Measurements from ENCODE around the gene MAPRE2.
A peak's percentile ranks its signal among the peaks of the same experiment; 100 is the strongest.

Gene MAPRE2

GRCh38 chr18:35040988-35041814 is at the start of gene MAPRE2:
Gene MAPRE2 (plus strand): TSS chr18:35041413. CDS start chr18:35041540, 127 bp downstream.
- DNase-seq (ENCODE audit: low read depth in 2 of 2), result peak; percentile 91

DNA sequence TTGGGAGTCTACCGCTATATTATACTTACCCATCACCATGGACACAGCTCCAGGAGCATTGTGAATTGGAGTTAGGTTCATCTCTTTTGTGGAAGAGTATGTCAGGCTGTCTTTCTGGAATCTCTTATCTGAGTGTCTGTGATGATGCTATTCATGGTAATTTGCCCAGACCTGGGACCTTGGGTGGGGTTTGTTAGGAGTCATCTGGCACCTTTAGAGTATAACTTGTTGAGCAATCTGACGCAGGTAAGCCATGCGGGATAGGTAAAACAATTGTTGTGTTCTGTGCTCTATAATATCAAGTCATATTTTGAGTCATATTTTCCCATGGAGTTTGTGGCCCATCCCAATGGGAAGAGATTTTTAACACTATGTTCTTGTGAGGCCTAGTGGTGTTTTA is 49.7 kb upstream of the MAPRE2 start:
- no peak for DNase-seq (ENCODE audit: low read depth in 2 of 2)

- no peak for DNase-seq (ENCODE audit: low read depth in 2 of 2)
These were observed 47.9 kb upstream of the MAPRE2 start for GRCh38 chr18:34993289-34993688.

DNA sequence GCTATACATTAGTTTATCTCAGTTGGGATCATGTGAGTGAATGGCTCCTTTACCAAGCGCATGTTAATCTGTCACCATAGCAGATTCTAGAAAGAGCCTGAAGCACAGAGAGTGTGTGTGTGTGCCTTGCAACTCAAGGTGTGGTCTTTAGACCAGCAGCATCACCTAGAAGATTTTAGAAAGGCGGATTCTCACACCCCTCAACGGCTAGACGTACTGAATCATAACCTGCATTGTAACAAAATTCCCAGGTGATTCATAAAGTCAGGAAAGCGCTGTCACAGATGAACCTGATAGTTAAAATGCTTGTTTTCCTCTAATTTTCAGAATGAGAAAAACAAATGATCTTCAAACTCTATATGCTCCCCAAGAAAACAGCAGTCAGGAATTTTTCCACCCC is 45.5 kb upstream of the MAPRE2 start:
- no peak for DNase-seq (ENCODE audit: low read depth in 2 of 2)

- DNase-seq (ENCODE audit: low read depth in 2 of 2), result no peak
These were observed 42.6 kb upstream of the MAPRE2 start for GRCh38 chr18:34998661-34999060.

DNA sequence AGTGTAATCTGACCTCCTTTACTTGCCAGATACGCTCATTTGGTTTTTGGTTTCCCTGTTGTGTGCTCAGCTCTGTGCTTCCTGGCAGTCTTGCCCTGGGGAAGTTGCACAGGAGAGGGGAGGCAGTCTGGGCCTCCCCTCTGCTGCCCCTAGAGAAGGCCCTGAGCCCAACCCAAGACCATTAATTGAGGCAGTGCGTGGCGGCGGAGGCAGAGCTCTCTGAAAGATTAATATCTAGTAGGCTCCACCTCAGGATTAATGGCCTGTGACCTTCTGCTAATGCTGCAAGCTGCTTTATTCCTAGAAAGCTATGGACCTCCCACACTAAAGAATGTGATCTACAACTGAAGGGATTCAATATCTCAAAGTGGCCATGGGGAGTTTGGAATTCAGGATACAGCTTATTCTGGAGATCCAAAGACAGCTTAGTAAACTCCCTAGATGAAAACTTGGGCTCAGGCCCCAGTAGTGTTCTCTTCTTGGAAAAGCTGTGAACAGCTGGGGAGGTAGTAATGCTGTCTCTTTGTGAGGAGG is 41.4 kb upstream of the MAPRE2 start:
- no peak for DNase-seq (ENCODE audit: low read depth in 2 of 2)

DNA sequence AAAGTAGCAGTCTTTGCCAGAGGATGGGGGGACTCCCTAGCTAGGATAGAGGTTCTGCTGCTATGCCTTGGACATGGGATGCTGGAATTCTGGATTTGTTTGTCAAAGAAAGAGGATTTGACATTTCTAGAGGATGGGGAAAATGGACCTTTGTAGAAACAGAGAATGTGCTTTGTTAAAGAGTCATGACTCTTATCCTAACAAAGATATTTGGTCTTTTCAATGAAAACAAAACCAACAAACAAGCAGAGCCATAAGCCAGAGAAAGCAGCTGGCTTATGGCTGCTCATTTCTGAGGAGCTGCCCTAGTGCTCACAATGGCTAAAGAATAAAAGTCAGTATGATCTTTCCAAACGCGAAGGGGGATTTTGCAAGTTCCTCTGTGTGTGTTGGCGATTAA is 40.8 kb upstream of the MAPRE2 start:
- no peak for DNase-seq (ENCODE audit: low read depth in 2 of 2)

- DNase-seq (ENCODE audit: low read depth in 2 of 2), result no peak
These were observed 39.1 kb upstream of the MAPRE2 start for GRCh38 chr18:35002120-35002519.

DNA sequence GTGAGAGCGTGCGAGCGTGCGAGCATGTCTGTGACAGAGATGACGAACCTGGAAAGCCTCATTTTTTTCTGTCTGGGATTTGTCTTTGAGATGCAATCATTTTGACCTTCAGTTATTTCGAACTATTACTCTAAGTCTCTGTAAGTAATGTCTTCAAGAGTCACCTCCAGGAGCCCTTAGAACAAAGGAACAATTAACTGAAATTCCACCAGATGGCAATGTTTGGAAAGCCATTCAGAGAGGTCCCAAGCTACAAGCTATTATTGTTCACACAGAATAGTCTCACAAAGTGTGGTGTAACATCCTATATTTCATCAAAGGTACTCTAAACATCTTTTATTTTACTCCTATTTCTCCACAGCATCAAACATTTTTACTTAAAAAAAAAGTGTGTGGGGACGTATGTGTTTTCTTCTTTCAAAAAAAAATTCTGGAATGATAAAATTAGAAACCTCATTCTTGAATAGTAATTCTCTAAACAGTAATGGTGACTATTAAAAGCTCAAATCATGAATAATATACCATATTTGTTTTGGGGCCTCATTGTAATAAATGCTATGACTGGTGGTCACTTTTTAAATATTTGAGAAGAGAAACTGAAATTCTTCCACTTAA is 35.1 kb upstream of the MAPRE2 start:
- peak in 1 of 2 experiments; percentile 28 for DNase-seq (ENCODE audit: low read depth in 2 of 2)

DNA sequence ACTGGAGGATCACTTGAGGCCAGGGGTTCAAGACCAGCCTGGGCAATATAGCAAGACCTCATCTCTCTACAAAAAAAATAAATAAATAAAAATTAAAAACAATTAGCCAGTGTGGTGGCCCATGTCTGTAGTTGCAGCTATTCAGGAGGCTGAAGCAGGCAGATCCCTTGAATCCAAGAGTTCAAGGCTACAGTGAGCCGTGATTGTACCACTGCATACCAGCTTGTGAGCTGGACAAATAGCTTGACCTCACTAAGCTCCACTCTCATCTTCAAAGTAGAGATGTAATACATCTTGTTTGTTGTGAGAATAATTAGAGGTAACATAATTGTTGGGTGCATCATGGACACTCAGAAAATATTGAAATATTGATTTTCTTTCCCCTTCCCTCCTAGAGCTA is 31.1 kb upstream of the MAPRE2 start:
- DNase-seq (ENCODE audit: low read depth in 2 of 2), result no peak

GRCh38 chr18:35010993-35011392 is 30.2 kb upstream of the MAPRE2 start:
- DNase-seq (ENCODE audit: low read depth in 2 of 2), result no peak

DNA sequence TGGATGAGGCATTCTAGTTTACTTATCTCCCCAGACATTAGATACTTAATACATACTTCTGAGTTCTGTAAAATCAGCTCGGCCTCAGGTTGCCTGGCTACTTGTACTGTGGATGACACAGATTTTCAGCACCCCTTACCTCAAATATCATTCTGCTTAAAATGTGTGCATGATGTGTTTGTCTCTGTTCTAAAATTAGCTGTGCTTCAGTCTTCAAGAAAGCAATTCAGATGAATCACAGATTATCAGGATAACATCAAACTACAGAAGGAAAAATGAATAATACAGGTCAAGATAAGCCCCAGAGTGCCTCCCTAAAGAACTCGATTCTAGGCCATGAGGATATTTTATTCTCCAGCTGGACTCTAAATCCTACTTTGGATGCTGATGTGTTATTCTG is 21.3 kb upstream of the MAPRE2 start:
- no peak for DNase-seq (ENCODE audit: low read depth in 2 of 2)

DNA sequence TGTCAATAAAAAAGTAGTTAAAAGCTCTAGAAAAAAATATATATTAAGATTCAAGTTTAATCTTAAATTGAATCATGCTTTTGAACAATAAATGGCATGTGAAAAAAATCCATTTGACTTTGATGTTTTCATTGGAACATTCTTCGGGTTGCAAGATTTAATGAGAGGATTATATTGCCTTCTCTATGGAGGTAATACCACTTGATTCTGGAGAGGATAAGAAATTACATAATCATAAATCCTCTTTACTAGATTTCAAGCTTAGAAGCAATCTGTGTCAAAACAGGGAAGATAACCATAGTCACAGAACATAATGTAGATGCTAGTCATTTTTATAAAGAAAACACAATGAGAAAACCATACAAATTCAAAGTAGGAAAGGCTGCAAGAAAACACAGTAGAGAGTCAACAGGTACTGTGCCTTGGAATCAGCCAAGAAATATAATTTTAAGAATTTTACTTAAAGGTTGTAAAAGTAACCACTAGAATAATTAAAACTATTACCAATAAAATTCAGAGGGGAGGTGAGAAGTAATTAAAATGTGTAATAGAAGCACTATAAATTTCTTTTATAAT is 18.7 kb upstream of the MAPRE2 start:
- no peak for DNase-seq (ENCODE audit: low read depth in 2 of 2)

DNA sequence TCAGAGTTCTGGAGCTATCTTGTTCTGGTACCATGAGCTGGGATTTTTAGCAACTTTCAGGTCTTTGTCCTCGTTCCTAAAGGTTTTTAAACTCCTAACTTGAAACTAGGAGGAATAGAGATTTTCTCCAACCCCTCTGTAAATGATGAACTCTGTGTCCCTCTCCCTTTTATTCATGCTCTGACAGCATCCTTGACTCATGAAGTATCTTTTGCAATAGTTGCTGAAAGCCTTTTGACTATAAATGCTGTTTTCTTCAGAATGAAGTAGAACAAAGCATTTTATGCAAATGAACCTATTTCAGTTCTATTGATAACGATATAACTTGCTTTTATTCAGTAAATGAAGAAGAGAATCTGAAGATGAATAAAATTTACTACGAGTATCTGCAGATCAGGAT is 17.0 kb upstream of the MAPRE2 start:
- no peak for DNase-seq (ENCODE audit: low read depth in 2 of 2)

DNA sequence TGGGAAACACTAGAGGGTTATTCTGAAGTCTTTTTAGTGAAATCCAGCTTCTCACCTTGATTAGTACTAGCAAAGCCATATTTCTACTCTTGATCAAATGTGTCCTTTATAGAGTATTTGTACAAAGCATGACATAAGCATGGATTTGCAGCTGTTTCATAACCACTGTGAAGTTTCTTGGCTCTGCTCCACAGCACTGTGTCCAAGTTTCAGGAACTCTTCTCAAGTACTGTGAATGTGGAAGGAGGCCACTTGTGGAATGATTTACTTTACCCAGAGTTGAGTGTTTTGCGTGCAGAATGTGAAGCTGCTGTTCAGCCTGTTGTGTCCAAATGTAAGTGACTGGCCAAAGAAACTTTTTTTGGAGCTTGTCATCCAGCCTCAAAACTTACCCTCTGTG is 16.2 kb upstream of the MAPRE2 start:
- DNase-seq (ENCODE audit: low read depth in 2 of 2), result peak; percentile 76 to 79

GRCh38 chr18:35026407-35027061 is 14.7 kb upstream of the MAPRE2 start:
- no peak for DNase-seq (ENCODE audit: low read depth in 2 of 2)

DNA sequence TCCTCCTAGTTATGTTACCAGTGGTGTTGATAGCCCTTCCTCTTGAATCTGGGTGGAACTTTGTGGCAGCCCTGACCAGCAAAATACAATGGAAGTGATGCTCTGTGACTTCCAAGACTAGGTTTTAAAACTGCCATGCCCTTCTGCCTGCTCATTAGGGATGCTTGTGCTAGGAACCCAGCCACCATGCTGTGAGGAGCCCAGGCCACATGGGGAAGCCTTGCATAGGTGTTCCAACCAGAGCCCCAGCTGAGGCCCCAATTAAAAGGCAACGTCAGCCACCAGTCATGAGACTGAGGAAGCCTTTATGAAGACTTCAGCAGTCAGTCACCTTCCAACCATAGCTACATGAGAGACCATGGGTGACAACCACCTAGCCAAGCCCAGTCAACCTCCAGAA is 14.0 kb upstream of the MAPRE2 start:
- no peak for DNase-seq (ENCODE audit: low read depth in 2 of 2)

- DNase-seq (ENCODE audit: low read depth in 2 of 2), result peak; percentile 68 to 78
These were observed 12.7 kb upstream of the MAPRE2 start for GRCh38 chr18:35028536-35028935.

- peak; percentile 38 to 42 for DNase-seq (ENCODE audit: low read depth in 2 of 2)
These were observed 12.1 kb upstream of the MAPRE2 start for GRCh38 chr18:35029103-35029502.

DNA sequence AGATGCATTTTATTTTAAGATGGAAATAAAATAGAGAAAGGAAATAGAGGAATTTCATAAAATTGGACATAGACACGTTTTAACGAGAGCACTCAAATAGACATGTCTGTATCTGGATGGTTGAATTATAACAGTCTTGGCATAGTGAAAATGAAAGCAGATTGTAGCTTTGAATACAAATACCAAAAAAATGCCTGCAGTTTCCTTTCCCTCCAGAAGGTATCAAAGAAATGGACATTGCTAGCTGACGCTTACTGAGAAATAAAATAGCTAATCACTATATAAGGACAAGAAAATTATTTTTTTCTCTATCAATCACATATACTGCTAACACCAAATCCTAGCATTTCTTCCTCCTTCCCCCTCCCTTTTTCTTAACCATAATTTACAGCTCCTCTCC is 11.4 kb upstream of the MAPRE2 start:
- no peak for DNase-seq (ENCODE audit: low read depth in 2 of 2)

- DNase-seq (ENCODE audit: low read depth in 2 of 2), result no peak
These were observed 10.8 kb upstream of the MAPRE2 start for GRCh38 chr18:35030277-35030989.

DNA sequence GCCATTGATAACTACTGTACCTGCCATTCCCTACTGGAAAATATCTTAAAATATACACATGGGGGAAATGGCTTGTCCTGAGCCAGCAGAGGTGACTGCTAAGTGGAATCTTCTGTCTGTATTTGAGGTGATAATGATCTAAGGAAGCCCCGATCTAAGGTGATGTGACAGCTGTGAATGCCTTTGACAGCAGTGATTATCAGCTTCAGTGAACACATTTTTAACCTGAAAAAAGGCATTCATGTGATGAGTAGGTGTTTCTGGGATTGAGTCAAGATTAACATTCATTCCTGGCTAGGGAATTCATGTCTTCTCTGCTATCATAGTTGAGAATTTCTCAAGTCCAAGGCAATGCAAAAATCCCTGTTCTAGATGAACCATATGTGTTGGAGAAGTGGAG is 9.1 kb upstream of the MAPRE2 start:
- no peak for DNase-seq (ENCODE audit: low read depth in 2 of 2)

Data from fibroblast of skin of left biceps (primary cell).